22Rv1 (cell line): Measurements from ENCODE around the gene CPA1.

Experiments
- ZFX ChIP-seq: fragments of 450-650 bp; IDR thresholded peaks from 2 replicates; pipeline ENCODE4 v1.6.1; 2017; ENCODE audit warnings: antibody characterized with exemption, borderline replicate concordance
- TF ChIP-seq, protein P1 (sequence below): fragments of 450-650 bp; IDR thresholded peaks from 2 replicates; pipeline ENCODE4 v1.5.1; 2017; ENCODE audit warnings: mild to moderate bottlenecking

DNA sequence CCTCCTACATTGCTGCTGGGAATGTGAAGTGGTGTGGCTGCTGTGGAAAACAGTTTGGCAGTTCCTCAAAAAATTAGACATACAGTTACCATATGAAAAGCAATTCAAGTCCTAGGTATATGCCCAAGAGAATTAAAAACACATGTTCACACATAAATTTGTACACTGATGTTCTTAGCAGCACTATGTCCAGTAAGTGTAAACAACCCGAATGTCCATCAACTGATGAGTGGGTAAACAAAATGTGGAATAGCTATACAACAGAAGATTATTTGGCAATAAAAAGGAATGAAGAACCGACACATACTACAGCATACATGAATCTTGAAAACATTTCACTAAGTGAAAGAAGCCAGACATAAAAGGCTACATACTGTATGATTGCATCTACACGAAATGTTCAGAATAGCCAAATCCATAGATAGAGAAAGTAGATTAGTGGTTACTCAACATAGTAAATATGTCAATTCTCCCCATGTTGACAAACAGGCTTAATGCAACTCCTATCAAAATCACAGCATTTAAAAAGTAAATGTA is 43.3 kb downstream of the CPA1 start:
- TF ChIP-seq, protein P1, sequence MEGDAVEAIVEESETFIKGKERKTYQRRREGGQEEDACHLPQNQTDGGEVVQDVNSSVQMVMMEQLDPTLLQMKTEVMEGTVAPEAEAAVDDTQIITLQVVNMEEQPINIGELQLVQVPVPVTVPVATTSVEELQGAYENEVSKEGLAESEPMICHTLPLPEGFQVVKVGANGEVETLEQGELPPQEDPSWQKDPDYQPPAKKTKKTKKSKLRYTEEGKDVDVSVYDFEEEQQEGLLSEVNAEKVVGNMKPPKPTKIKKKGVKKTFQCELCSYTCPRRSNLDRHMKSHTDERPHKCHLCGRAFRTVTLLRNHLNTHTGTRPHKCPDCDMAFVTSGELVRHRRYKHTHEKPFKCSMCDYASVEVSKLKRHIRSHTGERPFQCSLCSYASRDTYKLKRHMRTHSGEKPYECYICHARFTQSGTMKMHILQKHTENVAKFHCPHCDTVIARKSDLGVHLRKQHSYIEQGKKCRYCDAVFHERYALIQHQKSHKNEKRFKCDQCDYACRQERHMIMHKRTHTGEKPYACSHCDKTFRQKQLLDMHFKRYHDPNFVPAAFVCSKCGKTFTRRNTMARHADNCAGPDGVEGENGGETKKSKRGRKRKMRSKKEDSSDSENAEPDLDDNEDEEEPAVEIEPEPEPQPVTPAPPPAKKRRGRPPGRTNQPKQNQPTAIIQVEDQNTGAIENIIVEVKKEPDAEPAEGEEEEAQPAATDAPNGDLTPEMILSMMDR = no peak
- no peak for TF ChIP-seq ZFX
